ENCODE measurements around the gene LDLRAD4.

DNA sequence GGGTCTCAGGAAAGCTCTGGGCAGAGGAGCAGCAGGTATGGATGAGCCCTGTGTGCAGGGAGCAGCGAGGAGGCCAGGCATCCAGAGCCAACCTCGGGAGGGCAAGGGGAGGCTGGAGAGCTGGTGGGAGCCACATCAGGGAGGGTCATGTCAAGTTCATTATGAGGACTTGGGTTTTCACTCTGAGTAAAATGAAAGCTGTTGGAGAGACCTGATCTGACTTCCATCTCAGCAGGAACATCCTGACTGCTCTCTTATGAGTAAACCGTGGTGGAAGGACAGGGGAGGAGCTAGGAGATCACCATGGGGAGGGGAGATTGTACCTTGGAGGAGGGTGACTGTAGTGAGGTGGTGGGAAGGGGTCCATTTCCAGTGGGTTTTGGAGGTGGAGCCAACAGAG is 209.8 kb downstream of the LDLRAD4 start:
- no peak for TF ChIP-seq EZH2phosphoT487 (IDR thresholded peaks at IDR 0.05; ENCODE audit: unreplicated experiment)
- TF ChIP-seq CREB1 (CRISPR knock-in tag; IDR thresholded peaks at IDR 0.05; ENCODE audit: low read depth): no peak
- TF ChIP-seq, protein P1, sequence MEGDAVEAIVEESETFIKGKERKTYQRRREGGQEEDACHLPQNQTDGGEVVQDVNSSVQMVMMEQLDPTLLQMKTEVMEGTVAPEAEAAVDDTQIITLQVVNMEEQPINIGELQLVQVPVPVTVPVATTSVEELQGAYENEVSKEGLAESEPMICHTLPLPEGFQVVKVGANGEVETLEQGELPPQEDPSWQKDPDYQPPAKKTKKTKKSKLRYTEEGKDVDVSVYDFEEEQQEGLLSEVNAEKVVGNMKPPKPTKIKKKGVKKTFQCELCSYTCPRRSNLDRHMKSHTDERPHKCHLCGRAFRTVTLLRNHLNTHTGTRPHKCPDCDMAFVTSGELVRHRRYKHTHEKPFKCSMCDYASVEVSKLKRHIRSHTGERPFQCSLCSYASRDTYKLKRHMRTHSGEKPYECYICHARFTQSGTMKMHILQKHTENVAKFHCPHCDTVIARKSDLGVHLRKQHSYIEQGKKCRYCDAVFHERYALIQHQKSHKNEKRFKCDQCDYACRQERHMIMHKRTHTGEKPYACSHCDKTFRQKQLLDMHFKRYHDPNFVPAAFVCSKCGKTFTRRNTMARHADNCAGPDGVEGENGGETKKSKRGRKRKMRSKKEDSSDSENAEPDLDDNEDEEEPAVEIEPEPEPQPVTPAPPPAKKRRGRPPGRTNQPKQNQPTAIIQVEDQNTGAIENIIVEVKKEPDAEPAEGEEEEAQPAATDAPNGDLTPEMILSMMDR (conservative IDR thresholded peaks at IDR 0.05; ENCODE audit: low read depth in 2 of 2): no peak
- TF ChIP-seq POLR2AphosphoS5 (IDR thresholded peaks at IDR 0.05; ENCODE audit: low read depth): no peak
- no peak for TF ChIP-seq ZNF331 (CRISPR knock-in tag; IDR thresholded peaks at IDR 0.05; ENCODE audit: low read depth)
- TF ChIP-seq ETS1 (IDR thresholded peaks at IDR 0.05): no peak

Measured in GM23338 (cell line).